Neuronal stem cell (in vitro differentiated cells): ENCODE measurements around the gene KRTAP19-7. TPM values are rescaled to one million over a fixed set of nuclear protein-coding genes. Genes with fewer than 3 reads are reported as not detected.

Source experiments
- DNase-seq: peaks from one replicate; pipeline ENCODE4 v3.0.0-alpha.2; 2013; ENCODE audit warnings: low spot score
- H2AFZ ChIP-seq: one replicate; pipeline ENCODE4 v1.6.1; 2013; ENCODE audit warnings: mild to moderate bottlenecking, low read length, inconsistent platforms
- H2AK5ac ChIP-seq: 2 replicates; pipeline ENCODE4 v1.6.1; 2013; ENCODE audit warnings: low read depth, mild to moderate bottlenecking, inconsistent platforms, low read length, moderate library complexity, mixed read lengths
- H2BK120ac ChIP-seq: 2 replicates; pipeline ENCODE4 v1.6.1; 2013; ENCODE audit warnings: low read depth, mild to moderate bottlenecking, inconsistent platforms, low read length, moderate library complexity, mixed read lengths
- H2BK12ac ChIP-seq: one replicate; pipeline ENCODE4 v1.6.1; 2013; ENCODE audit warnings: low read length, inconsistent platforms
- H2BK15ac ChIP-seq: 2 replicates; pipeline ENCODE4 v1.6.1; 2013; ENCODE audit warnings: mild to moderate bottlenecking, low read length, inconsistent platforms, mixed read lengths
- H2BK5ac ChIP-seq: one replicate; pipeline ENCODE4 v1.6.1; 2013; ENCODE audit warnings: inconsistent platforms, mild to moderate bottlenecking, low read length, moderate library complexity
- H3K14ac ChIP-seq: one replicate; pipeline ENCODE4 v1.6.1; 2013; ENCODE audit warnings: low read length, inconsistent platforms
- H3K18ac ChIP-seq: 2 replicates; pipeline ENCODE4 v1.6.1; 2013; ENCODE audit warnings: low read length, inconsistent platforms
- H3K23ac ChIP-seq: 2 replicates; pipeline ENCODE4 v1.6.1; 2013; ENCODE audit warnings: low read depth, mild to moderate bottlenecking, mixed read lengths, low read length, inconsistent platforms; ENCODE audit not compliant: poor library complexity
- H3K27ac ChIP-seq: replicated peaks from 3 replicates; pipeline ENCODE4 v1.5.1; 2013; ENCODE audit warnings: low read length, inconsistent platforms
- H3K27me3 ChIP-seq, 3 experiments: 2 replicates each; pipeline ENCODE4 v1.6.1; 2013; ENCODE audit warnings: low read length in 3 of 3, mild to moderate bottlenecking in 2 of 3, inconsistent platforms in 1 of 3, low read depth in 1 of 3, mixed read lengths in 1 of 3, moderate library complexity in 1 of 3; ENCODE audit not compliant: control insufficient read depth in 3 of 3, insufficient read depth in 3 of 3
- H3K36me3 ChIP-seq, 2 donors: replicated peaks in 1 of 2; 2 replicates each; pipeline ENCODE4 v1.6.1; 2013; ENCODE audit warnings: low read length in 2 of 2; ENCODE audit not compliant: control insufficient read depth in 2 of 2, insufficient read depth in 2 of 2
- H3K4ac ChIP-seq: 2 replicates; pipeline ENCODE4 v1.6.1; 2013; ENCODE audit warnings: inconsistent platforms, mild to moderate bottlenecking, low read length, moderate library complexity
- H3K4me1 ChIP-seq, 2 donors: 1 replicate in 1 of 2; 2 replicates in 1 of 2; pipeline ENCODE4 v1.6.1; 2013; ENCODE audit warnings: low read length in 2 of 2, low read depth in 1 of 2; ENCODE audit not compliant: control insufficient read depth in 2 of 2, insufficient read depth in 1 of 2
- H3K4me2 ChIP-seq: one replicate; pipeline ENCODE4 v1.6.1; 2013; ENCODE audit warnings: mild to moderate bottlenecking, low read length, inconsistent platforms; ENCODE audit not compliant: insufficient read depth, poor library complexity, severe bottlenecking
- H3K4me3 ChIP-seq, 2 donors: 2 replicates each; pipeline ENCODE4 v1.5.1; 2013; ENCODE audit warnings: low read length in 2 of 2, mild to moderate bottlenecking in 2 of 2, inconsistent platforms in 1 of 2, moderate library complexity in 1 of 2
- H3K79me1 ChIP-seq: one replicate; pipeline ENCODE4 v1.6.1; 2013; ENCODE audit warnings: low read depth, mild to moderate bottlenecking, inconsistent platforms, low read length, moderate library complexity
- H3K9ac ChIP-seq: one replicate; pipeline ENCODE4 v1.6.1; 2013; ENCODE audit warnings: mild to moderate bottlenecking, low read depth, low read length, inconsistent platforms; ENCODE audit not compliant: poor library complexity
- H3K9me3 ChIP-seq, 2 donors: replicated peaks in 1 of 2; 2 replicates each; pipeline versions ENCODE3 to v1.6.1; 2013; ENCODE audit warnings: low read length in 2 of 2, mild to moderate bottlenecking in 2 of 2, inconsistent platforms in 1 of 2, low read depth in 1 of 2, mixed read lengths in 1 of 2, moderate library complexity in 1 of 2; ENCODE audit not compliant: control insufficient read depth in 2 of 2, insufficient read depth in 1 of 2
- H4K8ac ChIP-seq: one replicate; pipeline ENCODE4 v1.6.1; 2013; ENCODE audit warnings: low read depth, mild to moderate bottlenecking, inconsistent platforms, low read length, moderate library complexity
- H4K91ac ChIP-seq: one replicate; pipeline ENCODE4 v1.6.1; 2013; ENCODE audit warnings: low read length, low read depth, mild to moderate bottlenecking, inconsistent platforms; ENCODE audit not compliant: poor library complexity
- WGBS, 2 donors: extraction: QIAGEN DNeasy Blood & Tissue Kit; methylation state at CpG; one replicate each; pipeline ENCODE4 v1.1.7; 2013; ENCODE audit warnings: missing lambda C conversion rate in 2 of 2, mixed read lengths in 1 of 2; ENCODE audit not compliant: insufficient read length in 2 of 2, insufficient replicate concordance in 1 of 2; ENCODE audit errors: extremely low coverage in 2 of 2; 5-methylcytosine and 5-hydroxymethylcytosine counted together
- polyA plus RNA-seq, 2 experiments: library from polyadenylated mRNA; stranded (reverse); fragments of 200-250 nt; gene quantifications; one replicate each; pipeline ENCODE4 v1.2.3, GENCODE V29; 2013

The KRTAP19-7 gene
- polyA plus RNA-seq (2013, experiment 1 of 2), result not detected
- polyA plus RNA-seq (2013, experiment 2 of 2), result not detected

GRCh38 chr21:30561264-30561895, at the start of gene KRTAP19-7:
Gene KRTAP19-7 (minus strand): TSS chr21:30561314. CDS start chr21:30561289, 25 bp downstream.
- peak within 1 kb of the TSS; percentile 89 for H2BK12ac ChIP-seq
- no peak within 1 kb of the TSS for H2AK5ac ChIP-seq
- no peaks in the 10 kb centered on the region for H3K36me3 ChIP-seq
- H3K4me3 ChIP-seq, result no peak within 1 kb of the TSS
- no peaks in the 10 kb centered on the region for H3K4me1 ChIP-seq
- WGBS, 2 donors, result no CpG with 5 or more reads among the region's 2 CpGs
- H4K8ac ChIP-seq, result no peak within 1 kb of the TSS
- H3K4ac ChIP-seq, result no peak within 1 kb of the TSS
- H3K27ac ChIP-seq, result no peak within 1 kb of the TSS
- H3K23ac ChIP-seq, result no peak within 1 kb of the TSS
- no peak within 1 kb of the TSS for H3K4me2 ChIP-seq
- no peaks in the 10 kb centered on the region for H3K27me3 ChIP-seq
- no peaks in the 10 kb centered on the region for H3K9me3 ChIP-seq
- H3K9ac ChIP-seq, result no peak within 1 kb of the TSS
- H2BK5ac ChIP-seq, result no peak within 1 kb of the TSS
- H2BK120ac ChIP-seq, result no peak within 1 kb of the TSS
- H2AFZ ChIP-seq, result no peak within 1 kb of the TSS
- H4K91ac ChIP-seq, result no peak within 1 kb of the TSS
- H3K18ac ChIP-seq, result no peak within 1 kb of the TSS
- H2BK15ac ChIP-seq, result no peak within 1 kb of the TSS
- no peak within 1 kb of the TSS for H3K14ac ChIP-seq
- H3K79me1 ChIP-seq, result no peaks in the 10 kb centered on the region
- no peak for DNase-seq

- Histone ChIP-seq H3K18ac (no peak overlapping the region), H4K8ac (no peak overlapping the region), H3K9me3 (no peaks in the 10 kb centered on the region), H2AK5ac (no peak overlapping the region), H3K36me3 (no peaks in the 10 kb centered on the region), H3K14ac (no peak overlapping the region), H2BK120ac (no peak overlapping the region), H2BK5ac (no peak overlapping the region), H2BK12ac (no peak overlapping the region), H3K9ac (no peak overlapping the region), H3K79me1 (no peaks in the 10 kb centered on the region), H2AFZ (no peak overlapping the region), H3K4me3 (no peak overlapping the region), H3K23ac (no peak overlapping the region), H3K27ac (no peak overlapping the region), H3K4ac (no peak overlapping the region), H3K4me2 (no peak overlapping the region), H3K4me1 (no peaks in the 10 kb centered on the region), H3K27me3 (no peaks in the 10 kb centered on the region), H2BK15ac (no peak overlapping the region), H4K91ac (no peak overlapping the region)
- no CpG with 5 or more reads among the region's 2 CpGs for WGBS, 2 donors
- DNase-seq, result no peak
These were observed 44.9 kb upstream of the KRTAP19-7 start for GRCh38 chr21:30605968-30606367.

GRCh38 chr21:30600787-30601186, 39.7 kb upstream of the KRTAP19-7 start, which contains the start of gene KRTAP22-1:
Gene KRTAP22-1 (plus strand): TSS chr21:30601087.
- no CpG with 5 or more reads among the region's 1 CpG for WGBS, 2 donors
- no peak for DNase-seq

GRCh38 chr21:30598802-30599201, 37.7 kb upstream of the KRTAP19-7 start, which contains the start of gene KRTAP6-2:
Gene KRTAP6-2 (minus strand): TSS chr21:30598902. CDS start chr21:30598874, 28 bp downstream.
- H4K8ac ChIP-seq, result no peak within 1 kb of the TSS
- no peaks in the 10 kb centered on the region for H3K36me3 ChIP-seq
- no peak within 1 kb of the TSS for H2AFZ ChIP-seq
- H4K91ac ChIP-seq, result no peak within 1 kb of the TSS
- no peak within 1 kb of the TSS for H2BK15ac ChIP-seq
- H3K27ac ChIP-seq, result no peak within 1 kb of the TSS
- no peak within 1 kb of the TSS for H2BK5ac ChIP-seq
- no peaks in the 10 kb centered on the region for H3K4me1 ChIP-seq
- no CpG with 5 or more reads among the region's 6 CpGs for WGBS, 2 donors
- H3K4me2 ChIP-seq, result no peak within 1 kb of the TSS
- no peak for DNase-seq
- H3K4ac ChIP-seq, result no peak within 1 kb of the TSS
- peak within 1 kb of the TSS; percentile 8 for H3K23ac ChIP-seq
- no peak within 1 kb of the TSS for H3K14ac ChIP-seq
- H2BK120ac ChIP-seq, result no peak within 1 kb of the TSS
- no peak within 1 kb of the TSS for H3K4me3 ChIP-seq
- no peaks in the 10 kb centered on the region for H3K27me3 ChIP-seq
- no peak within 1 kb of the TSS for H3K9ac ChIP-seq
- peak within 1 kb of the TSS; percentile 33 for H2BK12ac ChIP-seq
- H3K18ac ChIP-seq, result peak within 1 kb of the TSS; percentile 80
- no peaks in the 10 kb centered on the region for H3K79me1 ChIP-seq
- peaks cover 0 to 2% of the 10 kb centered on the region in 2 donors for H3K9me3 ChIP-seq
- H2AK5ac ChIP-seq, result peak within 1 kb of the TSS; percentile 64

More at GRCh38 chr21:30600787-30601186, 39.7 kb upstream of the KRTAP19-7 start, which contains the start of gene KRTAP22-1:
- Histone ChIP-seq H3K36me3 (no peaks in the 10 kb centered on the region), H2AK5ac (no peak within 1 kb of the TSS), H3K27me3 (no peaks in the 10 kb centered on the region), H4K91ac (no peak within 1 kb of the TSS), H2BK120ac (no peak within 1 kb of the TSS), H3K9me3 (peaks cover 0 to 2% of the 10 kb centered on the region in 2 donors), H3K27ac (no peak within 1 kb of the TSS), H2BK5ac (no peak within 1 kb of the TSS), H3K4ac (no peak within 1 kb of the TSS), H3K4me3 (no peak within 1 kb of the TSS), H3K4me1 (no peaks in the 10 kb centered on the region), H2AFZ (no peak within 1 kb of the TSS), H3K23ac (no peak within 1 kb of the TSS), H3K9ac (no peak within 1 kb of the TSS), H2BK12ac (no peak within 1 kb of the TSS), H3K18ac (no peak within 1 kb of the TSS), H4K8ac (no peak within 1 kb of the TSS), H3K79me1 (no peaks in the 10 kb centered on the region), H3K4me2 (no peak within 1 kb of the TSS), H3K14ac (no peak within 1 kb of the TSS), H2BK15ac (no peak within 1 kb of the TSS)
